HEK293 (cell line): Measurements from ENCODE around the gene WAC.
"Not testable (repeated sequence)": the region's sequence is repeated elsewhere in the genome, so short reads cannot be mapped to it uniquely, and the experiment has no call there.

Source experiments
- CTCF ChIA-PET: fragments of 350-600 bp; formaldehyde crosslinking; extraction: SDS; loops from one replicate; lab custom pipeline; 2021; ENCODE audit warnings: antibody characterized with exemption; lab: Yijun Ruan, JAX
- POLR2A ChIA-PET: fragments of 300-600 bp; formaldehyde crosslinking; extraction: SDS; loops from one replicate; lab custom pipeline; 2020; ENCODE audit warnings: antibody characterized with exemption, inconsistent platforms; lab: Yijun Ruan, JAX
- H3K27ac ChIP-seq: fragments of 200-500 bp; sonication (Bioruptor generic); 2 replicates; pipeline ENCODE4 v1.5.1; 2014; ENCODE audit warnings: low read depth, low read length, control low read depth, inconsistent platforms; ENCODE audit errors: extremely low read depth
- H3K36me3 ChIP-seq, 2 experiments: fragments of 200-500 bp in 1 of 2; sonication (Bioruptor generic) in 1 of 2; 1 replicate in 1 of 2; 2 replicates in 1 of 2; pipeline ENCODE4 v1.5.1; 2014 to 2017; ENCODE audit warnings: inconsistent platforms in 2 of 2, low read length in 2 of 2; ENCODE audit not compliant: control insufficient read depth in 2 of 2, insufficient read depth in 1 of 2
- H3K4me1 ChIP-seq: fragments of 200-500 bp; sonication (Bioruptor generic); 2 replicates; pipeline ENCODE4 v1.5.1; 2014; ENCODE audit warnings: mild to moderate bottlenecking, low read length, inconsistent platforms; ENCODE audit not compliant: control insufficient read depth, insufficient read depth
- H3K4me3 ChIP-seq: 2 replicates; pipeline ENCODE4 v1.5.1; 2011; ENCODE audit warnings: low read depth, mild to moderate bottlenecking, control low read depth, low read length, moderate library complexity
- H3K9me3 ChIP-seq: fragments of 200-500 bp; sonication (Bioruptor generic); 2 replicates; pipeline ENCODE4 v1.5.1; 2014; ENCODE audit warnings: low read depth, low read length, inconsistent platforms; ENCODE audit not compliant: control insufficient read depth, insufficient read depth
- HOXD13 ChIP-seq: sonication (generic); formaldehyde crosslinking; IDR thresholded peaks from 2 replicates; pipeline ENCODE4 v1.8.0; 2022; ENCODE audit warnings: missing genetic modification reagents, borderline replicate concordance
- MYNN ChIP-seq: fragments of 450-650 bp; formaldehyde crosslinking; IDR thresholded peaks from 2 replicates; pipeline ENCODE4 v1.5.1; 2016; ENCODE audit warnings: missing biosample characterization, missing genetic modification characterization, borderline replicate concordance
- ZBTB48 ChIP-seq: fragments of 450-650 bp; formaldehyde crosslinking; IDR thresholded peaks from 2 replicates; pipeline ENCODE4 v1.5.1; 2016; ENCODE audit warnings: missing biosample characterization, missing genetic modification characterization
- ZNF114 ChIP-seq: fragments of 450-650 bp; formaldehyde crosslinking; IDR thresholded peaks from 2 replicates; pipeline ENCODE4 v1.5.0; 2017; ENCODE audit warnings: missing biosample characterization, missing genetic modification characterization
- ZNF184 ChIP-seq: fragments of 450-650 bp; IDR thresholded peaks from 2 replicates; pipeline ENCODE4 v1.5.1; 2018; ENCODE audit warnings: missing biosample characterization, mild to moderate bottlenecking, missing genetic modification characterization
- ZNF423 ChIP-seq: fragments of 450-650 bp; formaldehyde crosslinking; IDR thresholded peaks from 2 replicates; pipeline ENCODE4 v1.5.1; 2016; ENCODE audit warnings: missing biosample characterization, missing genetic modification characterization
- ZNF433 ChIP-seq: fragments of 450-650 bp; formaldehyde crosslinking; IDR thresholded peaks from 2 replicates; pipeline ENCODE4 v1.5.1; 2016; ENCODE audit warnings: missing biosample characterization, missing genetic modification characterization, low read depth
- ZNF473 ChIP-seq: fragments of 450-650 bp; formaldehyde crosslinking; IDR thresholded peaks from 2 replicates; pipeline ENCODE4 v1.5.1; 2017; ENCODE audit warnings: missing biosample characterization, missing genetic modification characterization
- ZNF521 ChIP-seq: fragments of 450-650 bp; formaldehyde crosslinking; IDR thresholded peaks from 2 replicates; pipeline ENCODE4 v1.5.1; 2017; ENCODE audit warnings: missing biosample characterization, mild to moderate bottlenecking, missing genetic modification characterization
- ZNF791 ChIP-seq: fragments of 450-650 bp; formaldehyde crosslinking; IDR thresholded peaks from 2 replicates; pipeline ENCODE4 v1.5.1; 2016; ENCODE audit warnings: missing biosample characterization, missing genetic modification characterization
- ZNF837 ChIP-seq: fragments of 450-650 bp; formaldehyde crosslinking; IDR thresholded peaks from 2 replicates; pipeline ENCODE4 v1.5.1; 2016; ENCODE audit warnings: missing biosample characterization, missing genetic modification characterization
- ZXDB ChIP-seq: fragments of 450-650 bp; formaldehyde crosslinking; IDR thresholded peaks from 2 replicates; pipeline ENCODE4 v1.5.1; 2016; ENCODE audit warnings: missing biosample characterization, missing genetic modification characterization
- TF ChIP-seq, protein P1 (sequence below): fragments of 450-650 bp; formaldehyde crosslinking; IDR thresholded peaks from 2 replicates; pipeline ENCODE4; 2016; ENCODE audit warnings: missing biosample characterization, missing genetic modification characterization
- TF ChIP-seq, protein P2 (sequence below): sonication (generic); formaldehyde crosslinking; IDR thresholded peaks from 2 replicates; pipeline ENCODE4 v1.8.1; 2022; ENCODE audit warnings: mild to moderate bottlenecking, moderate library complexity, missing genetic modification reagents

WAC gene

GRCh38 chr10:28644647-28645046 is 111.7 kb downstream of the WAC start (continued):
- TF ChIP-seq, protein P1, sequence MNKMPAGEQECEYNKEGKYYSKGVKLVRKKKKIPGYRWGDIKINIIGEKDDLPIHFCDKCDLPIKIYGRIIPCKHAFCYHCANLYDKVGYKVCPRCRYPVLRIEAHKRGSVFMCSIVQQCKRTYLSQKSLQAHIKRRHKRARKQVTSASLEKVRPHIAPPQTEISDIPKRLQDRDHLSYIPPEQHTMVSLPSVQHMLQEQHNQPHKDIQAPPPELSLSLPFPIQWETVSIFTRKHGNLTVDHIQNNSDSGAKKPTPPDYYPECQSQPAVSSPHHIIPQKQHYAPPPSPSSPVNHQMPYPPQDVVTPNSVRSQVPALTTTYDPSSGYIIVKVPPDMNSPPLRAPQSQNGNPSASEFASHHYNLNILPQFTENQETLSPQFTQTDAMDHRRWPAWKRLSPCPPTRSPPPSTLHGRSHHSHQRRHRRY (tag by site-specific recombination): no peak
- no peak for TF ChIP-seq ZNF114 (tag by site-specific recombination)

GRCh38 chr10:28652106-28652505 is 119.2 kb downstream of the WAC start:
- ChIA-PET POLR2A (no interaction called here), CTCF (interaction anchor here (0.5 to 6.4 kb wide), 5 partner anchors 11 to 1041 kb away, joined by 3 to 26 read pairs (median 3); no protein-coding TSS in a partner anchor)
- Histone ChIP-seq H3K9me3 (no peaks in the 10 kb centered on the region), H3K27ac (no peak overlapping the region), H3K36me3 (no peaks in the 10 kb centered on the region), H3K4me1 (no peaks in the 10 kb centered on the region), H3K4me3 (no peak overlapping the region)
- TF ChIP-seq, protein P2, sequence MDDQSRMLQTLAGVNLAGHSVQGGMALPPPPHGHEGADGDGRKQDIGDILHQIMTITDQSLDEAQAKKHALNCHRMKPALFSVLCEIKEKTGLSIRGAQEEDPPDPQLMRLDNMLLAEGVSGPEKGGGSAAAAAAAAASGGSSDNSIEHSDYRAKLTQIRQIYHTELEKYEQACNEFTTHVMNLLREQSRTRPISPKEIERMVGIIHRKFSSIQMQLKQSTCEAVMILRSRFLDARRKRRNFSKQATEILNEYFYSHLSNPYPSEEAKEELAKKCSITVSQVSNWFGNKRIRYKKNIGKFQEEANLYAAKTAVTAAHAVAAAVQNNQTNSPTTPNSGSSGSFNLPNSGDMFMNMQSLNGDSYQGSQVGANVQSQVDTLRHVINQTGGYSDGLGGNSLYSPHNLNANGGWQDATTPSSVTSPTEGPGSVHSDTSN (CRISPR knock-in tag): no peak
- no peak for TF ChIP-seq ZNF837 (tag by site-specific recombination)
- no peak for TF ChIP-seq ZNF423 (tag by site-specific recombination)
- no peak for TF ChIP-seq ZNF521 (tag by site-specific recombination)
- TF ChIP-seq HOXD13 (CRISPR knock-in tag): no peak
- no peak for TF ChIP-seq ZNF433 (tag by site-specific recombination)
- no peak for TF ChIP-seq ZXDB (tag by site-specific recombination)

GRCh38 chr10:28652703-28653102 is 119.8 kb downstream of the WAC start:
- CTCF ChIA-PET: interaction anchor here (0.6 to 6.4 kb wide), 3 partner anchors 11 to 692 kb away, joined by 3 to 26 read pairs (median 3); no protein-coding TSS in a partner anchor
- TF ChIP-seq, protein P1 (tag by site-specific recombination): no peak
- no peak for TF ChIP-seq MYNN (tag by site-specific recombination)
- no peak for TF ChIP-seq ZBTB48 (tag by site-specific recombination)
- TF ChIP-seq ZNF433 (tag by site-specific recombination): no peak
- no peak for TF ChIP-seq ZNF791 (tag by site-specific recombination)
- no peak for TF ChIP-seq ZNF473 (tag by site-specific recombination)
- no peak for TF ChIP-seq ZNF184 (tag by site-specific recombination)
- H3K36me3 ChIP-seq: no peaks in the 10 kb centered on the region
- no peaks in the 10 kb centered on the region for H3K4me1 ChIP-seq
- POLR2A ChIA-PET: no interaction called here
- no peak overlapping the region for H3K4me3 ChIP-seq
- no peak overlapping the region for H3K27ac ChIP-seq
- H3K9me3 ChIP-seq: no peaks in the 10 kb centered on the region

- CTCF ChIA-PET: interaction anchor here (0.7 kb wide), 1 partner anchor 333 kb away, joined by 3 read pairs; no protein-coding TSS in a partner anchor
- H3K4me1 ChIP-seq: not testable (repeated sequence)
Observed at GRCh38 chr10:28658824-28659223, 125.9 kb downstream of the WAC start.

More at GRCh38 chr10:28658824-28659223, 125.9 kb downstream of the WAC start:
- H3K4me3 ChIP-seq, POLR2A ChIA-PET, H3K9me3 ChIP-seq, H3K27ac ChIP-seq, H3K36me3 ChIP-seq: not testable (repeated sequence)
